B cell (primary cell): Measurements from ENCODE around the gene COL19A1. TPM values are rescaled to one million over a fixed set of nuclear protein-coding genes. Genes with fewer than 3 reads are reported as not detected.

Experiments used
- ATAC-seq: fragments of 200-7000 bp; cut with Tn5 transposase; one replicate; pipeline ENCODE4 v1.10.0; 2021; ENCODE audit warnings: low read depth, mild to moderate bottlenecking, moderate number of reproducible peaks, moderate library complexity
- CTCF ChIA-PET: fragments of 350-600 bp; sonication (Branson Sonifier 250); formaldehyde crosslinking; loops from one replicate; lab custom pipeline; 2021; ENCODE audit warnings: antibody characterized with exemption, inconsistent platforms; lab: Charles Lee
- POLR2A ChIA-PET: fragments of 350-600 bp; sonication (Branson Sonifier 250); formaldehyde crosslinking; loops from one replicate; lab custom pipeline; 2021; ENCODE audit warnings: antibody characterized with exemption; lab: Charles Lee
- DNase-seq: peaks from one replicate; pipeline ENCODE4 v3.0.0; 2013
- H2AFZ ChIP-seq: 2 replicates; pipeline ENCODE4 v1.6.1; 2012; ENCODE audit warnings: mild to moderate bottlenecking, low read depth, low read length; ENCODE audit not compliant: insufficient read depth, poor library complexity, severe bottlenecking
- H3K27ac ChIP-seq, 2 donors: 1 replicate in 1 of 2; 2 replicates in 1 of 2; pipeline ENCODE4 v1.5.1; 2012 to 2013; ENCODE audit warnings: low read length in 2 of 2, mild to moderate bottlenecking in 2 of 2, moderate library complexity in 1 of 2
- H3K27me3 ChIP-seq, 4 experiments: fragments of 200-600 bp in 1 of 4; sonication (generic) in 1 of 4; replicated peaks in 1 of 4; 1 replicate in 2 of 4; 2 replicates in 2 of 4; pipeline versions ENCODE4 v1.6.1 to v1.7.0; 2013 to 2016; ENCODE audit warnings: low read length in 3 of 4, mild to moderate bottlenecking in 2 of 4, mixed read lengths in 1 of 4, moderate library complexity in 1 of 4; ENCODE audit not compliant: insufficient read depth in 4 of 4, control insufficient read depth in 3 of 4; ENCODE audit errors: control extremely low read depth in 1 of 4
- H3K36me3 ChIP-seq, 2 experiments: replicated peaks in 1 of 2; 1 replicate in 1 of 2; 2 replicates in 1 of 2; pipeline versions ENCODE4 v1.6.1 to v1.7.1; 2013; ENCODE audit warnings: low read length in 1 of 2; ENCODE audit not compliant: insufficient read depth in 2 of 2, control insufficient read depth in 1 of 2; ENCODE audit errors: control extremely low read depth in 1 of 2, extremely low read depth in 1 of 2
- H3K4me1 ChIP-seq, 2 donors: fragments of 200-600 bp in 1 of 2; sonication (generic) in 1 of 2; 1 replicate in 1 of 2; 2 replicates in 1 of 2; pipeline versions ENCODE4 v1.5.1 to v1.6.1; 2013 to 2017; ENCODE audit warnings: low read length in 2 of 2; ENCODE audit not compliant: control insufficient read depth in 2 of 2, insufficient read depth in 2 of 2
- H3K4me2 ChIP-seq: replicated peaks from 2 replicates; pipeline ENCODE3; 2012; ENCODE audit warnings: mild to moderate bottlenecking, low read depth, low read length; ENCODE audit not compliant: poor library complexity, severe bottlenecking
- H3K4me3 ChIP-seq, 5 experiments: fragments of 200-600 bp in 1 of 5; sonication (generic) in 1 of 5; 1 replicate in 3 of 5; 2 replicates in 2 of 5; pipeline versions ENCODE4 v1.5.1 to v1.7.0; 2011 to 2016; ENCODE audit warnings: low read length in 4 of 5, mild to moderate bottlenecking in 4 of 5, low read depth in 2 of 5, control low read depth in 1 of 5, moderate library complexity in 1 of 5; ENCODE audit not compliant: insufficient read depth in 1 of 5; ENCODE audit errors: control extremely low read depth in 1 of 5, extremely low read depth in 1 of 5
- H3K79me2 ChIP-seq: fragments of 200-600 bp; sonication (generic); one replicate; pipeline ENCODE4 v1.6.0; 2016; ENCODE audit warnings: low read length; ENCODE audit not compliant: control insufficient read depth, insufficient read depth
- H3K9ac ChIP-seq: fragments of 200-600 bp; sonication (generic); 2 replicates; pipeline ENCODE4 v1.6.1; 2017; ENCODE audit warnings: mild to moderate bottlenecking, low read length, moderate library complexity
- H3K9me3 ChIP-seq, 3 donors: one replicate each; pipeline versions ENCODE4 v1.6.1 to v1.7.1; 2013; ENCODE audit warnings: low read length in 2 of 3; ENCODE audit not compliant: control insufficient read depth in 2 of 3, insufficient read depth in 1 of 3; ENCODE audit errors: control extremely low read depth in 1 of 3
- H4K20me1 ChIP-seq: 2 replicates; pipeline ENCODE4 v1.6.0; 2012; ENCODE audit warnings: mild to moderate bottlenecking, low read length; ENCODE audit not compliant: insufficient read depth, control insufficient read depth, poor library complexity, severe bottlenecking
- H3K27ac Mint-ChIP-seq: one replicate; pipeline ENCODE4 v1.8.0; 2021; ENCODE audit warnings: mixed read lengths
- H3K27me3 Mint-ChIP-seq: one replicate; pipeline ENCODE4 v1.8.0; 2021; ENCODE audit warnings: mixed read lengths
- H3K4me1 Mint-ChIP-seq: one replicate; pipeline ENCODE4 v1.8.0; 2021; ENCODE audit warnings: mixed read lengths
- H3K4me3 Mint-ChIP-seq: one replicate; pipeline ENCODE4 v1.8.0; 2021; ENCODE audit warnings: mixed read lengths
- H3K9me3 Mint-ChIP-seq: one replicate; pipeline ENCODE4 v1.8.0; 2022; ENCODE audit warnings: mixed read lengths; ENCODE audit not compliant: insufficient read depth
- CTCF ChIP-seq: fragments of 200-600 bp; IDR thresholded peaks from one replicate; pipeline ENCODE4 v1.8.0; 2022; ENCODE audit warnings: antibody characterized with exemption, mild to moderate bottlenecking
- EZH2 ChIP-seq: IDR thresholded peaks from 2 replicates; pipeline ENCODE4 v1.6.1; 2012; ENCODE audit warnings: borderline replicate concordance, low read depth, mild to moderate bottlenecking, moderate library complexity, low read length; ENCODE audit not compliant: insufficient read depth, poor library complexity, severe bottlenecking
- WGBS: methylation state at CpG from one replicate; pipeline ENCODE4 v1.1.5; 2013; ENCODE audit warnings: missing lambda C conversion rate; ENCODE audit not compliant: insufficient coverage; 5-methylcytosine and 5-hydroxymethylcytosine counted together
- intact Hi-C: fragments of 100-400 bp; cut with micrococcal nuclease; formaldehyde crosslinking; loops from one replicate; pipeline ENCODE4 v1.10.0; 2022
- polyA plus RNA-seq: library from polyadenylated mRNA; depleted of rRNA; stranded (reverse); fragments of >200 nt; gene quantifications from 2 replicates; pipeline ENCODE4 v1.2.3, GENCODE V29; 2012
- total RNA-seq, 2 donors: library from RNA; stranded (reverse); fragments of 120-200 nt in 1 of 2; gene quantifications; 1 replicate in 1 of 2; 2 replicates in 1 of 2; pipeline versions ENCODE4 v1.2.3 to v1.2.4, GENCODE V29; 2013 to 2022

The COL19A1 gene
- total and polyA plus RNA-seq, 2 donors (not counting 1 experiment from before 2014, with no cell fraction given): 14.6 to 61.4 TPM

- Histone ChIP-seq H3K36me3 (peaks cover 25 to 69% of the 10 kb centered on the region in 2 experiments), H3K4me3 (no peak overlapping the region), H3K27me3 (no peaks in the 10 kb centered on the region), H4K20me1 (no peaks in the 10 kb centered on the region), H3K79me2 (no peaks in the 10 kb centered on the region), H3K9ac (no peak overlapping the region), H3K4me2 (no peak overlapping the region), H3K4me1 (no peaks in the 10 kb centered on the region), H3K27ac (no peak overlapping the region), H2AFZ (no peak overlapping the region), H3K9me3 (no peaks in the 10 kb centered on the region)
- TF ChIP-seq CTCF (no peak), EZH2 (no peak)
- H3K4me3 Mint-ChIP-seq: no peak overlapping the region
- H3K27me3 Mint-ChIP-seq: no peaks in the 10 kb centered on the region
- no CpG with 5 or more reads among the region's 2 CpGs for WGBS
- ChIA-PET CTCF (no interaction called here), POLR2A (no interaction called here)
- H3K27ac Mint-ChIP-seq: no peak overlapping the region
- H3K4me1 Mint-ChIP-seq: no peaks in the 10 kb centered on the region
- ATAC-seq (no peak), DNase-seq (no peak)
- no peaks in the 10 kb centered on the region for H3K9me3 Mint-ChIP-seq
- intact Hi-C loops: no loop called here
These were observed 274.1 kb downstream of the COL19A1 start for GRCh38 chr6:70140496-70140895.

- H3K27ac ChIP-seq: no peak overlapping the region
- H3K27me3 Mint-ChIP-seq: no peaks in the 10 kb centered on the region
- H3K27ac Mint-ChIP-seq: no peak overlapping the region
- H3K27me3 ChIP-seq: no peaks in the 10 kb centered on the region
- H3K9ac ChIP-seq: no peak overlapping the region
- H3K4me2 ChIP-seq: no peak overlapping the region
- no peak for TF ChIP-seq EZH2
- TF ChIP-seq CTCF: no peak
- no peak overlapping the region for H3K4me3 Mint-ChIP-seq
- ChIA-PET POLR2A (no interaction called here), CTCF (interaction anchor here (0.6 kb wide), 1 partner anchor 86 kb away, joined by 4 read pairs; no protein-coding TSS in a partner anchor)
- H4K20me1 ChIP-seq: no peaks in the 10 kb centered on the region
- no peak overlapping the region for H2AFZ ChIP-seq
- no peaks in the 10 kb centered on the region for H3K4me1 ChIP-seq
- H3K36me3 ChIP-seq: peaks cover 25 to 81% of the 10 kb centered on the region in 2 experiments
- H3K79me2 ChIP-seq: no peaks in the 10 kb centered on the region
- H3K9me3 ChIP-seq: no peaks in the 10 kb centered on the region
- no peak overlapping the region for H3K4me3 ChIP-seq
- no peaks in the 10 kb centered on the region for H3K9me3 Mint-ChIP-seq
- ATAC-seq: no peak
- H3K4me1 Mint-ChIP-seq: no peaks in the 10 kb centered on the region
- no peak for DNase-seq
- 86% methylated on average over 1 of the region's 4 CpGs for WGBS
- intact Hi-C loops: no loop called here
These were observed 275.7 kb downstream of the COL19A1 start for GRCh38 chr6:70142034-70142433.
